Caco-2 (cell line): ENCODE data around the gene SLC39A6. TPM values are rescaled to one million over a fixed set of nuclear protein-coding genes. Genes with fewer than 3 reads are reported as not detected.

Experiments used
- BruUV-seq: library from RNA; stranded (reverse); fragments of 400-500 nt; replicated peaks from 2 replicates; lab custom pipeline; 2021; lab: Mats Ljungman, UMichigan
- CTCF ChIA-PET: fragments of 300-600 bp; sonication (Branson Sonifier 250); formaldehyde crosslinking; loops from one replicate; lab custom pipeline; 2022; ENCODE audit warnings: antibody characterized with exemption; lab: Charles Lee
- POLR2A ChIA-PET: fragments of 300-600 bp; sonication (Branson Sonifier 250); formaldehyde crosslinking; loops from one replicate; lab custom pipeline; 2022; ENCODE audit warnings: antibody characterized with exemption; lab: Charles Lee
- DNase-seq, 2 experiments: peaks; one replicate each; pipeline versions ENCODE4 v3.0.0 to v3.0.0-alpha.2; 2020 to 2022
- H3K27me3 ChIP-seq: replicated peaks from 2 replicates; pipeline ENCODE4 v1.6.0; 2011; ENCODE audit warnings: low read length; ENCODE audit not compliant: control insufficient read depth, insufficient read depth
- H3K36me3 ChIP-seq: 2 replicates; pipeline ENCODE4 v1.5.1; 2011; ENCODE audit warnings: low read length; ENCODE audit not compliant: control insufficient read depth, insufficient read depth
- H3K4me1 ChIP-seq: fragments of 250-450 bp; sonication (Bioruptor Pico); 2 replicates; pipeline ENCODE4 v1.5.1; 2020; ENCODE audit warnings: mild to moderate bottlenecking
- H3K4me3 ChIP-seq: 2 replicates; pipeline ENCODE4 v1.5.1; 2011; ENCODE audit warnings: low read depth, mild to moderate bottlenecking, control low read depth, low read length
- H3K9me3 ChIP-seq: fragments of 250-450 bp; sonication (Bioruptor Pico); 2 replicates; pipeline ENCODE4 v1.5.1; 2020; ENCODE audit warnings: mild to moderate bottlenecking, moderate library complexity
- H3K27ac Mint-ChIP-seq: one replicate; pipeline ENCODE4 v1.8.0; 2022; ENCODE audit warnings: mixed read lengths; ENCODE audit not compliant: unreplicated experiment
- H3K27me3 Mint-ChIP-seq: one replicate; pipeline ENCODE4 v1.8.0; 2022; ENCODE audit warnings: mixed read lengths; ENCODE audit not compliant: insufficient read depth, unreplicated experiment
- H3K36me3 Mint-ChIP-seq: one replicate; pipeline ENCODE4 v1.8.0; 2022; ENCODE audit warnings: mild to moderate bottlenecking, mixed read lengths; ENCODE audit not compliant: insufficient read depth, unreplicated experiment
- H3K4me1 Mint-ChIP-seq: one replicate; pipeline ENCODE4 v1.8.0; 2022; ENCODE audit warnings: low read depth, mixed read lengths; ENCODE audit not compliant: unreplicated experiment
- H3K4me3 Mint-ChIP-seq: one replicate; pipeline ENCODE4 v1.8.0; 2022; ENCODE audit warnings: mild to moderate bottlenecking, moderate library complexity, mixed read lengths; ENCODE audit not compliant: unreplicated experiment
- H3K9me3 Mint-ChIP-seq: one replicate; pipeline ENCODE4 v1.8.0; 2022; ENCODE audit warnings: mixed read lengths; ENCODE audit not compliant: unreplicated experiment
- CTCF ChIP-seq, 2 experiments: fragments of 200-600 bp in 1 of 2; IDR thresholded peaks; 1 replicate in 1 of 2; 2 replicates in 1 of 2; pipeline versions ENCODE4 v1.5.1 to v1.8.0; 2011 to 2022; ENCODE audit warnings: antibody characterized with exemption in 1 of 2, control low read depth in 1 of 2, inconsistent platforms in 1 of 2, low read depth in 1 of 2, low read length in 1 of 2, mild to moderate bottlenecking in 1 of 2, moderate library complexity in 1 of 2; ENCODE audit not compliant: insufficient read depth in 1 of 2, severe bottlenecking in 1 of 2, unreplicated experiment in 1 of 2
- intact Hi-C: fragments of 100-400 bp; cut with micrococcal nuclease; formaldehyde crosslinking; loops from one replicate; pipeline ENCODE4 v1.10.0; 2022; ENCODE audit not compliant: unreplicated experiment
- total RNA-seq: library from RNA; stranded (reverse); gene quantifications from 2 replicates; pipeline ENCODE4 v1.2.3, GENCODE V29; 2022

Gene SLC39A6
- total RNA-seq, 1 experiment from 2014 or later, result 19.5 TPM

- Histone ChIP-seq H3K4me1 (no peaks in the 10 kb centered on the region), H3K27me3 (no peaks in the 10 kb centered on the region), H3K9me3 (no peaks in the 10 kb centered on the region), H3K36me3 (no peaks in the 10 kb centered on the region), H3K4me3 (no peak overlapping the region)
- Mint-ChIP-seq H3K27ac (no peak overlapping the region), H3K4me1 (no peaks in the 10 kb centered on the region), H3K27me3 (no peaks in the 10 kb centered on the region), H3K4me3 (no peak overlapping the region), H3K9me3 (no peaks in the 10 kb centered on the region), H3K36me3 (peaks cover 22% of the 10 kb centered on the region)
- no TSS peak for BruUV-seq
- DNase-seq, result no peak
- ChIA-PET CTCF (no interaction called here), POLR2A (no interaction called here)
- intact Hi-C loops, result no loop called here
- TF ChIP-seq CTCF (IDR thresholded peaks at IDR 0.05; ENCODE audit: insufficient read depth in 1 of 2, low read depth in 1 of 2, low read length in 1 of 2, severe bottlenecking in 1 of 2, unreplicated experiment in 1 of 2), result no peak
Observed at GRCh38 chr18:36162981-36163380, 33.8 kb upstream of the SLC39A6 start.

GRCh38 chr18:36160959-36161371 is 31.8 kb upstream of the SLC39A6 start:
- POLR2A ChIA-PET, result no interaction called here

GRCh38 chr18:36158266-36158867 is 29.2 kb upstream of the SLC39A6 start:
- BruUV-seq, result no TSS peak
- no peaks in the 10 kb centered on the region for H3K9me3 ChIP-seq
- H3K27ac Mint-ChIP-seq, result no peak overlapping the region
- no peak for TF ChIP-seq CTCF (IDR thresholded peaks at IDR 0.05; ENCODE audit: insufficient read depth in 1 of 2, low read depth in 1 of 2, low read length in 1 of 2, severe bottlenecking in 1 of 2, unreplicated experiment in 1 of 2)
- no peaks in the 10 kb centered on the region for H3K4me1 ChIP-seq
- no peak for DNase-seq
- ChIA-PET CTCF (no interaction called here), POLR2A (no interaction called here)
- intact Hi-C loops, result no loop called here
- no peaks in the 10 kb centered on the region for H3K4me1 Mint-ChIP-seq
- no peak overlapping the region for H3K4me3 ChIP-seq
- no peaks in the 10 kb centered on the region for H3K36me3 ChIP-seq
- no peaks in the 10 kb centered on the region for H3K9me3 Mint-ChIP-seq
- H3K4me3 Mint-ChIP-seq, result no peak overlapping the region
- no peaks in the 10 kb centered on the region for H3K27me3 Mint-ChIP-seq
- no peaks in the 10 kb centered on the region for H3K27me3 ChIP-seq
- H3K36me3 Mint-ChIP-seq, result peaks cover 31% of the 10 kb centered on the region

More at GRCh38 chr18:36160959-36161371, 31.8 kb upstream of the SLC39A6 start:
- intact Hi-C loops, result no loop called here
- Histone ChIP-seq H3K36me3 (no peaks in the 10 kb centered on the region), H3K9me3 (no peaks in the 10 kb centered on the region), H3K27me3 (no peaks in the 10 kb centered on the region), H3K4me3 (no peak overlapping the region), H3K4me1 (no peaks in the 10 kb centered on the region)
- no peak for DNase-seq
- Mint-ChIP-seq H3K36me3 (peaks cover 23% of the 10 kb centered on the region), H3K4me3 (no peak overlapping the region), H3K9me3 (no peaks in the 10 kb centered on the region), H3K27ac (no peak overlapping the region), H3K4me1 (no peaks in the 10 kb centered on the region), H3K27me3 (no peaks in the 10 kb centered on the region)
- TF ChIP-seq CTCF (IDR thresholded peaks at IDR 0.05; ENCODE audit: insufficient read depth in 1 of 2, low read depth in 1 of 2, low read length in 1 of 2, severe bottlenecking in 1 of 2, unreplicated experiment in 1 of 2), result no peak
- CTCF ChIA-PET, result no interaction called here
- no TSS peak for BruUV-seq
